Effector CD4-positive, alpha-beta T cell (primary cell): ENCODE measurements around the gene SH2D3C.
A peak's percentile ranks its signal among the peaks of the same experiment; 100 is the strongest.

ENCODE experiments used
- DNase-seq: peaks from one replicate; pipeline ENCODE4 v3.0.0-alpha.2; 2020

SH2D3C gene

DNA sequence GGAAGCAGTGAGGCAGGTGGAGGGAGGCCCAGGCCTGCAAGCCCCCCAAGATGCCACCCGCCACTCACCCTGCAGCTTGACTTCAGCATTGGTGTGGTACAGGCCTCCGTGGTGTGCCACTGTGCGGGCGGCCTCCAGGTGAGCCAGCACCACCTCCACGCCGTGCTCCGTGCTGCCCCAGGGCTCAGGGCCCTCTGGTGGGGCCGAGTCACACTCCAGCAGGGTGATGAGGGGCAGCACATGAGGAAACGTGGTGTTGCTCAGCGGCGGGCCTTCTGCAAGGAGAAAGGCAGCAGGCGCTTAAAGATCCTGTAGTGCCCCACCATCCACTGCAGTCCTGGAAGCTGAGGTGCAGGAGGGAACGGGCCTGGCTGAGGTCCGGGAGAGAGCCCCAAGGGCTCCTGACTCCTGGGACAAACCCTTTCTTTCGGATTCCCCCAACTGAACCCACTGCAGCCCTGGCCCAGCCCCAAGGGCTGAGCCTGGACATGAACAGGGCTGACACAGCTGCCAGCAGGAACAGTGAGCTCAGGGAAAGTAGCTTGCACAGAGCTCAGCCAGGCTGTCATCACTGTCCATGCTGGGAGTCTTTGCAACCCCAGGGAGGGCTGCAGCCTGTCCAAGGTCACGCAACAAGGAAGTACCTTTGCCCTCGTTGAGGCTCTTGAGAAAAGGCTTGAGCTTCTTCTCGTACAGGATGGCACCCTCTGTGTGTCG is 38.7 kb downstream of the SH2D3C start:
- no peak for DNase-seq

GRCh38 chr9:127738666-127739065 is 39.8 kb downstream of the SH2D3C start:
- DNase-seq: no peak

- DNase-seq: no peak
Observed at GRCh38 chr9:127735530-127736185, 42.8 kb downstream of the SH2D3C start.

DNA sequence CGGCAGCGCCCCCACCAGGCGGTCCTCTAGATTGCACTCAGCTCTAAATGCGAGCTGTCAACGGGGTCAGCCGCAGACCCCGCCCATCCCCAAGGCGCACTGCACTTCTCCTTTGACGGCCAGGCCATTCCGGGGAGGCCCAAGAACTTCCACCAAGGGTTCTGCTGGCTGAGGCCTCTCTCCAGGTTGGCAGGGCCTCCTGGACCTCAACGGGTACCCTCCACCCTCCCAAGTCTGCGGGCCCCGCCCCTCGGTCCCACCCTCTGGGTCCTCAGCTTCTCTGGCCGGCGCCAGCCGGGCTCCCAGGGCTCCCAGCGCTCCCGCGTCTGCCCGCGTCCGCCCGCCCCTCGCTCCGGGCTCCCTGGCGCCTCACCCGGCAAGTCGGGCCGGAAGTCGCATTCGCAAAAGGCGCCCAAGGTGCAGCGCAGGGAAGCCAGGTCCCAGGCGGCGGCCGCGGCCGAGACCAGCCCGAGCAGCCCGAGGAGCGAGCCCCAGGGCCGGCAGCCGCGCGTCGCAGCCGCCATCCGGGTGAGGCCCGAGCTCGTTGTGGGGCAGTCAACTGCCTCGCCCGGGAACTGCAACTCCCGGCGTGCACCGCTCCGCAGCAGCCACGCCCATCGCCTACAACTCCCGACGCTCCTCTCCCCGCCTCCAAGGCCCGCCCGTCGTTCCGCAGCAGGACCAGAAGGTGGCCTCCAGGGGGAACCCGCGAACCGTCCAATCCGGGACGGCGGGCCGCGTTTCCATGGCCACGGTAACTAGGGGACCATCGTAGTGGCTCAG is 43.5 kb downstream of the SH2D3C start, which contains the start of gene TOR2A:
TOR2A (minus strand) TSS at position 548 of the 783 bp plus-strand sequence; CDS start at position 524, 24 bp downstream.
- peak; percentile 99 for DNase-seq

DNA sequence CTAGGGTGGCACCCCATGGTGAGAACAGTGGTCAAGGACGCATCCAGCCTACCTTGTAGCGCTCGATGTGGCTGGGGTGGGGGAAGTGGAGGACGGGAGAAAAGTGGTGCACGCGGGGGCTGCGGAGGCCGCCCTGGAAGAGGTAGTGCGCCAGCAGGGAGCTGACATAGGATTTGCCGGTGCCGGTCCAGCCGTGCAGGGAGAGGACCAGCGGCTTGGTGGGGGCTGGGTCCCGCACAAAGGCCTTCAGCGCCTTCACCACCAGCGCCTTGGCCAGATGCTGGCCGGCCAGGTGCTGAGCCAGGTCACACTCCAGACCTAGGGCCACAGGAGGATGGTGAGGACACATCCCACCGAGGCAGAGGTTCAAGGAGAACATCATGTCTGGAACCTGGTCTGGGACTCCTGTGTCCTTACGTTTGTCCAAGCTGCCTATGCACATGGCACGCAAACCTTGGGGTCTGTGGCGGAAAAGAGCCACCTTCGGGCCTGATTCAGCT is 44.2 kb downstream of the SH2D3C start:
- no peak for DNase-seq

- DNase-seq: no peak
Observed at GRCh38 chr9:127733614-127734013, 44.9 kb downstream of the SH2D3C start.

- no peak for DNase-seq
Observed at GRCh38 chr9:127732444-127732843, 46.0 kb downstream of the SH2D3C start.

GRCh38 chr9:127731938-127732337 is 46.5 kb downstream of the SH2D3C start:
- no peak for DNase-seq

- no peak for DNase-seq
Observed at GRCh38 chr9:127730799-127731410, 47.6 kb downstream of the SH2D3C start.

GRCh38 chr9:127730262-127730661 is 48.2 kb downstream of the SH2D3C start:
- no peak for DNase-seq

DNA sequence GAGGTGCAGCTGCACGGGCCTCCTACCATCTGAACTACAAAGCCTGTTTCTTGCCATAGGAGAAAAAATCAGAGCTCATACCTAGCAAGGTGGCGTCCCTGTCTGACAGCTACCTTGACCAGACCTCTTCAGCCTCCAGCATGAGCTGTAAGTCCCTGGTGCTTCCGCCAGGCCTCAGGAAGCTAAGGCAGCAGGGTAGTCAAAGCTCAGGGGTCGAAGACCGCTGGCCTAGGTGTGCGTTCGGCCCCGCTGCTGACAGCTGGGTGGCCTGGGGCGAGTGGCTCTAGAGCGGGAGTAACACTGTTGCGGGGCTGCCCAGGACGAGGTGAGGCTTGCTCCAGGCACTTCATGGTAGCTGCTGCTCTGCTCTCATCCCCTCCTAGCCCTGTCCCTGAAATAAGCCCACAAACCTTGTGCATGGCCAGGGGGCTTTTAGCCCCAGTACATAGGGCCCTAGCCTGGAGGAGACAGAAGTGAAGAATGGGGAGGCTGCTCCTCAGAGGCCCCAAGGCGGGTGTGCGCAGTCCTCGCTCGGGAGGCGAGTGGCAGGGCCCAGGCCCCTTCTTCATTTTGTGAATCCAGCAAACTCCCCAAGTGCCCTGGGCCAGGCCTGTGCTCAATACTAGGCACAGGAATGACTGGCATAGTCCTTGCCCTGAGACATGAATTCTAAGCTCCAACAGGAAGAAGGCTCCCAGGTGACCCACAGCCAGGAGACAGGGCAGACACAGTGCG is 48.8 kb downstream of the SH2D3C start:
- no peak for DNase-seq

GRCh38 chr9:127728808-127729207 is 49.7 kb downstream of the SH2D3C start:
- DNase-seq: no peak

GRCh38 chr9:127726871-127727270 is 51.6 kb downstream of the SH2D3C start:
- DNase-seq: no peak

GRCh38 chr9:127724012-127724411 is 54.5 kb downstream of the SH2D3C start:
- no peak for DNase-seq

GRCh38 chr9:127723444-127723843 is 55.0 kb downstream of the SH2D3C start:
- DNase-seq: no peak

DNA sequence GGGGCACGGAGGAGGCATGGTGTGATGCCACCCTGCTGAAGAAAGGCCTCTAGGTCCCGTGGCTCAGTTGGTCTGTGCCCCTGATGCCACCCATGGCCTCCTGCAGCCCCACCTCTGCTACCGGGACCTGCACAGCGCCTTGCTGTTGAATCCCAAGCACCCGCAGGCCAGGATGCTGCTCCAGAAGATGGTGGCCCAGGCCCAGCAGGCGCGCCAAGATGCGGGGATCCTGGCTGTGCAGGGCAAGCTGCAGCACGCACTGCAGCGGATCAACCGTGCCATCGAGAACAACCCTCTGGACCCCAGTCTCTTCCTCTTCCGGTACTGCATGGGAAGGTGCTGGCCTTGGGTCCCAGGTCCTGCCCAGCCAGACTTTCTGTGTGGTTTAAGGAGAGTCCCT is 55.5 kb downstream of the SH2D3C start:
- DNase-seq: no peak

- no peak for DNase-seq
Observed at GRCh38 chr9:127722055-127722745, 56.3 kb downstream of the SH2D3C start.

GRCh38 chr9:127721391-127721821 is 57.1 kb downstream of the SH2D3C start:
- DNase-seq: no peak

DNA sequence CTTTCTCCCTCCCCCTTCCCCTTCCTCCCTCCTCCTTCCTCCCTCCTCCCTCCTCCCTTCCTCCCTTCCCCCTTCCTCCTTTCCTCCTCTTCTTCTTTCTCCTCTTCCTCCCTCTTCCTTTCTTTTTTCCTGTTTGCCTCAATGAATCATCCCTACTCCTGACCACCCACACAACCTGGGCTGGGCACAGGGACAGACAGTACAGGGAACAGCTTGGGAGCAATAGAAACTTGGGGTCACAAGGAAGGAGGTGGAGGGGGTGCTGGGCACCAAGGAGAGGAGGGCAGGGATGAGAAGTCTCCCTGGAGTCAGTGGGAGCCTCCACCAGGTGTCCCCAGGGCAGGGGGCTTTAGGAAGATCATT is 57.6 kb downstream of the SH2D3C start:
- DNase-seq: no peak

GRCh38 chr9:127720031-127720864 is 58.2 kb downstream of the SH2D3C start:
- DNase-seq: no peak

DNA sequence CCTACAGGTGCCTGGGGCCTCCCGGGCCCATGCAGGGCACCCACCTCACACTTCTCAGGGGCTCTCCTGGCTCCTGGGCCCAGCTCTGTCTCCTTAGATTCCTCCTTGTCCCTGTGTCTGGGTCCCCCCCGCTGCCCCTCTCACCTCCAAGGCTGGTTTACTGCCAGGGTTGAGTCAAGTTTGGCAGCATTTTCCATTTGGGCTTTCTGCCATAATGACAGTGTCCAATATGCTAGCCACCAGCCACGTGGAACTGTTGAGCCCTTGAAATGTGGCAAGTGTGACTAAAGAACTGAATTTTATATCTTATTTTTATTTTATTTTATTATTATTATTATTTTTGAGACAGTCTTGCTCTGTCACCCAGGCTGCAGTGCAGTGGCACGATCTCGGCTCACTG is 60.7 kb downstream of the SH2D3C start:
- DNase-seq: no peak
